Gastrocnemius medialis (tissue), 4 donors: ENCODE measurements around the gene MINDY4.

ENCODE experiments used
- POLR2A ChIP-seq, 2 donors: fragments of 450-650 bp; IDR thresholded peaks; one replicate each; pipeline ENCODE4 v1.6.1; 2017; ENCODE audit warnings: antibody characterized with exemption in 2 of 2, mild to moderate bottlenecking in 2 of 2, moderate library complexity in 2 of 2
- TF ChIP-seq, protein P1 (sequence below), 5 experiments: fragments of 450-650 bp in 3 of 5; fragments of 200-600 bp in 2 of 5; sonication (generic) in 2 of 5; IDR thresholded peaks in 4 of 5; conservative IDR thresholded peaks in 1 of 5; 1 replicate in 4 of 5; 2 replicates in 1 of 5; pipeline ENCODE4 v1.5.1; 2016 to 2019; ENCODE audit warnings: antibody characterized with exemption in 5 of 5, mild to moderate bottlenecking in 3 of 5, moderate library complexity in 3 of 5

- TF ChIP-seq POLR2A (IDR thresholded peaks at IDR 0.05): no peak
- TF ChIP-seq, protein P1, sequence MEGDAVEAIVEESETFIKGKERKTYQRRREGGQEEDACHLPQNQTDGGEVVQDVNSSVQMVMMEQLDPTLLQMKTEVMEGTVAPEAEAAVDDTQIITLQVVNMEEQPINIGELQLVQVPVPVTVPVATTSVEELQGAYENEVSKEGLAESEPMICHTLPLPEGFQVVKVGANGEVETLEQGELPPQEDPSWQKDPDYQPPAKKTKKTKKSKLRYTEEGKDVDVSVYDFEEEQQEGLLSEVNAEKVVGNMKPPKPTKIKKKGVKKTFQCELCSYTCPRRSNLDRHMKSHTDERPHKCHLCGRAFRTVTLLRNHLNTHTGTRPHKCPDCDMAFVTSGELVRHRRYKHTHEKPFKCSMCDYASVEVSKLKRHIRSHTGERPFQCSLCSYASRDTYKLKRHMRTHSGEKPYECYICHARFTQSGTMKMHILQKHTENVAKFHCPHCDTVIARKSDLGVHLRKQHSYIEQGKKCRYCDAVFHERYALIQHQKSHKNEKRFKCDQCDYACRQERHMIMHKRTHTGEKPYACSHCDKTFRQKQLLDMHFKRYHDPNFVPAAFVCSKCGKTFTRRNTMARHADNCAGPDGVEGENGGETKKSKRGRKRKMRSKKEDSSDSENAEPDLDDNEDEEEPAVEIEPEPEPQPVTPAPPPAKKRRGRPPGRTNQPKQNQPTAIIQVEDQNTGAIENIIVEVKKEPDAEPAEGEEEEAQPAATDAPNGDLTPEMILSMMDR (IDR thresholded peaks at IDR 0.05 in 4 of 5, conservative IDR thresholded peaks at IDR 0.05 in 1 of 5): no peak
Observed at GRCh38 chr7:30937416-30937815, 166.2 kb downstream of the MINDY4 start.
